ENCODE data around the gene MYCBPAP.

The MYCBPAP gene

DNA sequence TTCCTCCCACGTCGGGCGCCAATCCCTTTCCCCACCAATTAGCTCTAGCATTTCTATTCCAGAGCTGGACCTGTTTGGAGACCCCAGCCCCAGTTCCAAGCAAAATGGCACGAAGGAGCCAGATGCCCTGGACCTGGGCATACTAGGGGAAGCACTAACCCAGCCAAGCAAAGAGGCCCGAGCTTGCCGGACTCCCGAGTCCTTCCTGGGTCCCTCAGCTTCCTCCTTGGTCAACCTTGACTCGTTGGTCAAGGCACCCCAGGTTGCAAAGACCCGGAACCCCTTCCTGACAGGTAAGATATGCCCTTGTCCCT lies 33.1 kb downstream of the MYCBPAP start:
- DNase-seq = no peak

- DNase-seq = no peak
Measured at GRCh38 chr17:50541716-50542688, 33.8 kb downstream of the MYCBPAP start.

GRCh38 chr17:50542795-50543774 lies 34.8 kb downstream of the MYCBPAP start:
- no peak for DNase-seq

- DNase-seq = no peak
Measured at GRCh38 chr17:50544516-50544915, 36.3 kb downstream of the MYCBPAP start.

DNA sequence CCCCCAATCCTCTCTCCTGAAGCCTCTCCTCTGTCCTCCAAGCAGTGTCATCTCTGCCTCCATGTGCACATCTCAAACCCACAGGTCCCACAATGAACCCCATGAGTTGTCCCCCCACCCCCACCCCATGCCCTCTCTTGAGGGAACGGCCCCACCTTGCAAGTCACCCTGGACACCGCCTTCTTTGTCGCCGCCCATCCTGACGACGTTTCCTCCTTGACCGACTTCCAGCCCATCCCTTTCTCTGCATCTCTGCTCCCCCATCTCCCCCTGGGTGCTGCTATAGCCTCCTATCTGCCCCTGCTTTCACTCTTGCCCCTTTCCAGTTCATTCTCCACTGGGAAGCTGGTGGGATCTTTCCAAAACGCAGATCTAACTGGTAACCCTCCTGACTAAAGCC lies 37.1 kb downstream of the MYCBPAP start:
- no peak for DNase-seq

DNA sequence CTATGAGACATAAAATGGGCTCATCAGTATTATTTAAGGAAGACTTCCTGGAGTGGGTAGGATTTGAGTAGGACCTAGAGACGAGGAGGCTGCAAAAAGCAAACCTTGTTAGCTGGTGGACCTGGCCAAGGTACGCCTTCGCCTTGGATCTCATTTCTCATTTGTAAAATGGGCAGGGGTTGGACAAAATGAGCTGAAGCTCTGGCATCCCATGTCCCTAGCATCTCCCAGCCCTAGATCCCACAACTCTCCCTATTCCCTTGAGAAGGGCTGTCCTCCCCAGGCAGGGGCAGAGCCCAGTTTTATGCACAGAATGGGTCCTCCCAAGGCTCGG lies 38.4 kb downstream of the MYCBPAP start:
- DNase-seq = no peak

GRCh38 chr17:50547035-50547735 lies 38.9 kb downstream of the MYCBPAP start, which contains the start of gene SPATA20:
SPATA20 (plus strand) TSS chr17:50547174; CDS start chr17:50547209, 35 bp downstream.
- DNase-seq = peak; percentile 67

GRCh38 chr17:50547736-50548083 lies 39.5 kb downstream of the MYCBPAP start:
- no peak for DNase-seq

DNA sequence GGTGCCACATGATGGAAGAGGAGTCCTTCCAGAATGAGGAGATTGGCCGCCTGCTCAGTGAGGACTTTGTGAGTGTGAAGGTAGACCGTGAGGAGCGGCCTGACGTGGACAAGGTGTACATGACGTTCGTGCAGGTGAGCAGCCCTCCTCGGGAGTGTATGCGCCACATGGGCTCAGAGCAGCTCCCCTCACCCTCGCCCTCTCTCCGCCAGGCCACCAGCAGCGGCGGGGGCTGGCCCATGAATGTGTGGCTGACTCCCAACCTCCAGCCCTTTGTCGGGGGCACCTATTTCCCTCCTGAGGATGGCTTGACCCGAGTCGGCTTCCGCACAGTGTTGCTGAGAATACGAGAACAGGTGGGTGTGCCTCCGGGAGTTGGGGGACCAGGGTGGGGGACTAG lies 40.6 kb downstream of the MYCBPAP start:
- DNase-seq = no peak

DNA sequence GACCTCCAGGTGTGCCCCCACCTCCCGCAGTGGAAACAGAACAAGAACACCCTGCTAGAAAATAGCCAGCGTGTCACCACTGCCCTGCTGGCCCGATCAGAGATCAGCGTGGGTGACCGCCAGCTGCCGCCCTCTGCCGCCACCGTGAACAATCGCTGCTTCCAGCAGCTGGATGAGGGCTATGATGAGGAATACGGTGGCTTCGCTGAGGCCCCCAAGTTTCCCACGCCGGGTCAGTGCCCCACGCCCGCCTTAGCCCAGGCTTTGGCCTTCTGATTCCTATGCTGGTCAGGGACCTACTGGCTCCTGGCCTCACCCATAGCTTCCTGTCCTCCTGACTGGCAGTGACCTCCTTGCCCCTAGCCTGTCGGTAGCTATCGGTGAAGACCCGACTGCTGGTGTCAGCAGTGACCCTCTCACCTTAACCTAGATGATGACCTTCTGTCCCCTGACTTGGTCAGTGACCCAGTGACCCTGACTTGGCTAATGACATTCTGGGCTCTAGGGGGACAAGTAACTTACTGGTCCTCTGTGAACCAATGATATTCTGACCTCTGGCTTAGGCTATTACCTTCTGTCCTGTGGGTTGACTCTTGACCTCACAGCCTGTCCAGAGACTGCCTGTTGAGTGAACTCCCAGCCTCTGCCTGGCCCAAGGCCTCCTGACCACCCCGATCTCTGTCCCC lies 41.2 kb downstream of the MYCBPAP start:
- no peak for DNase-seq

DNA sequence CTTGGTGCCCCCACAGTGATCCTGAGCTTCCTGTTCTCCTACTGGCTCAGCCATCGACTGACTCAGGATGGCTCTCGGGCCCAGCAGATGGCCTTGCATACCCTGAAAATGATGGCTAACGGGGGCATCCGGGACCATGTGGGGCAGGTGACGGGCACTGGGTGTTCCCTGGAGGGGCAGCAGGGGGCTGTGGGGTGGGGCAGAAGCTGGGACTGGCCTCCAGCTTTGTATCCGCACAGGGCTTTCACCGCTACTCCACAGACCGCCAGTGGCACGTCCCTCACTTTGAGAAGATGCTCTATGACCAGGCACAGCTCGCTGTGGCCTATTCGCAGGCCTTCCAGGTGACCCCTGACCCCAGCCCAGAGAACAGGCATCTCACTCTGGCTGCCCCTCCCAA lies 41.7 kb downstream of the MYCBPAP start:
- no peak for DNase-seq

- DNase-seq = peak; percentile 25
Measured at GRCh38 chr17:50550661-50551432, 42.6 kb downstream of the MYCBPAP start.

DNA sequence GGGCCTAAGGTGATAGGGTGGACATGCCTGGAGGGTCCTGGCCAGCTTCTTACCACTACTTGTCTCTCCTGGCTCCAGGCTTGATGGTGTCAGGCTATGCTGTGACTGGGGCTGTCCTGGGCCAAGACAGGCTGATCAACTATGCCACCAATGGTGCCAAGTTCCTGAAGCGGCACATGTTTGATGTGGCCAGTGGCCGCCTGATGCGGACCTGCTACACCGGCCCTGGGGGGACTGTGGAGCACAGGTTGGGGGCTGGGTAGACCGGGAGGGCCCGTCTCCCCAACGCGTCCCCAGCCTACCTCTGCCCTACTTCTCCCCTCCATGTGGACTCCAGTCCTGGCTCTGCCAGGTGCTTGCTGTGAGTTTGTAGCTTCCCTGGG lies 43.2 kb downstream of the MYCBPAP start:
- no peak for DNase-seq

DNA sequence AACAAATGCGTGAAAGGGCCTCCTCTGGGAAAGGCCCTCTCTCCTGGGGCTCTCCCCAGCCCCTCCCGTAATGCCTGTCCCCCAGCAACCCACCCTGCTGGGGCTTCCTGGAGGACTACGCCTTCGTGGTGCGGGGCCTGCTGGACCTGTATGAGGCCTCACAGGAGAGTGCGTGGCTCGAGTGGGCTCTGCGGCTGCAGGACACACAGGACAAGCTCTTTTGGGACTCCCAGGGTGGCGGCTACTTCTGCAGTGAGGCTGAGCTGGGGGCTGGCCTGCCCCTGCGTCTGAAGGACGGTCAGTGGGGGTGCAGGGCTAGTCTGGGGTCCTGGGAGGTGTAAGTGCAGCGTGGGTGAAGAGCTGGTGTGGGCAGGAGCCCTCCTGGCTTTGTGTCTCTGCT lies 43.6 kb downstream of the MYCBPAP start:
- DNase-seq = no peak

GRCh38 chr17:50554201-50554600 lies 46.0 kb downstream of the MYCBPAP start:
- no peak for DNase-seq

GRCh38 chr17:50556803-50557202 lies 48.6 kb downstream of the MYCBPAP start:
- no peak for DNase-seq

DNA sequence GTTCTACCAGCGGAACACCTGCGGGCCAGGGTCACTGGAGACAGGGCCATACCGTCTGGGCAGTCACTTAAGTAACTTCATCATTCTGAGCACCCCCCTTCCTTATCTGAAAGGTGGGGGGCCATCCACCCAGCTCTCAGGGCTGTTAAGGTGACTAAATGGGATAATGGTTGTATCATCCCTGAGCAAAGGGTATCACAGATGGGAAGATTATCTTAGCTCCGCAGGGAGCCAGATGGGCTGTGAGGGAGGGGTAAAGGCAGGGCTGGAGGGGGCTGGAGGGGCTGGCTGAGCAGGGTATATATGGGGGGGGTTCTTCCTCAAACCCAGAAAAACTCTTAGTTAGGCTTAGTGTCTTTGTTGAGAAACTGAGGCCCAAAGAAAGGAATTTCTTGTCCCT lies 49.4 kb downstream of the MYCBPAP start:
- no peak for DNase-seq

DNA sequence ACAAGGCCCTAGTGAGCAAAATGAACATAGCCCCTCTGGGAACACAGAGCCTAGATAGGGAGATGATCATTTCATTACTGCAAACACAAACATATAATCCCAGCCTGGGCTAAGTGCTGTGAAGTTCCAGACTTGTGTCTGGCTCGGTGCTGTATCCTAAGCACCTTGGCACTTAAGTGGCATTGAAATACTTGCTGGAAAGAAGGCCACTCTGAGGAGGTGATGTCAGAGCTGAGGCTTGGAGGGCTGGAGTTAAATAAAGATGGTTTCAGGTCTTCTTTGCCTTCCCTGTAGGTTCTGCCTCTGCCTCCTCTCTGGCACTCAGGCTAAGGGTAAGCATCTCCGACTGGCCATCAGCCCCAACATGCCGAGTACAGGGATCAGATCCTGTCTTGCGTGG lies 49.9 kb downstream of the MYCBPAP start:
- no peak for DNase-seq

- no peak for DNase-seq
Measured at GRCh38 chr17:50558581-50558940, 50.3 kb downstream of the MYCBPAP start.

DNA sequence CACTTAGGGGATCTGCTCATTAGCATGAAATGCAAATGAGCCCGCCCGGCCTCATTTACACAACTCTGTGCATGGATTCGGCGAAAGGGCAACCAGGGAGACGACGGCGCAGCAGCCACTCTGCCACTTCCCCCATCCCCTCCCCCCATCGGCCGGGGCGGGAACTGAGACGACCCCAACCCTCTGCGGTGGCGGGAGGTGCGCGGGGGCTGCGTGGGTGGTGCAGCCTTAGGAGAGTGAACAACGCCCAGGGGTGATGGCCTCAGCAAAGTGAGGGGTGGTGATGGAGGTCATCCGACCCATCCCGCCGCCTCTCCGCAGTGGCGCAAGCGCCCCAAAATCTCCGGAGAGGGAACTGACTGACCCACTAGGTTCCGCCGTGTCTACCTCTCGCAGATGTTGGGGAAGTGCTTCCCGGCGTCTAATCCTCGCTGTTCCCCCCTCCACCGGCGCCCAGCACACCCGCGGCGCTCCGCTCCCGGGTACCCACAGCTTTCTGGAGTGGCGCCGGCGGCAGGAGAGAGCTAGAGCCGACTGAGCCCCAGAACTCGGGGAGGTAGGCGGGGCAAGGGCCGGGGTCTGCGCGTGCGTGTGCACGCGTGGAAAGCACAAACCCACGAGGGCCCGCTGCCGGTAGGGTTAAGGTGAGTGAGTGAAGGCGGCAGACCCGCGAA lies 50.8 kb downstream of the MYCBPAP start:
- DNase-seq = no peak

- no peak for DNase-seq
Measured at GRCh38 chr17:50559674-50560184, 51.5 kb downstream of the MYCBPAP start.

Measured in NCI-H2081 treated with DMSO at 0.1 percent for 48 hours (cell line).